GM12878 (cell line): ENCODE measurements around the gene MUC5B. TPM values are rescaled to one million over a fixed set of nuclear protein-coding genes. Genes with fewer than 3 reads are reported as not detected.
"Not testable (repeated sequence)": the region's sequence is repeated elsewhere in the genome, so short reads cannot be mapped to it uniquely, and the experiment has no call there.

ENCODE experiments used
- ATAC-seq: fragments of 200-7000 bp; cut with Tn5 transposase; 3 replicates; pipeline ENCODE4 v1.9.1; 2020; ENCODE audit warnings: mild to moderate bottlenecking, moderate library complexity
- BruUV-seq: library from RNA; stranded (reverse); fragments of 400-500 nt; replicated peaks from 2 replicates; lab custom pipeline; 2021; lab: Mats Ljungman, UMichigan
- CTCF ChIA-PET: fragments of 300-600 bp; sonication (Branson Sonifier 250); formaldehyde crosslinking; extraction: SDS; loops from one replicate; lab custom pipeline; 2021; ENCODE audit warnings: inconsistent platforms; lab: Yijun Ruan, JAX
- POLR2A ChIA-PET: fragments of 350-600 bp; formaldehyde crosslinking; extraction: SDS; loops from one replicate; lab custom pipeline; 2021; ENCODE audit warnings: inconsistent platforms; lab: Charles Lee
- RAD21 ChIA-PET: fragments of 300-600 bp; sonication (Branson Sonifier 250); formaldehyde crosslinking; loops from one replicate; lab custom pipeline; 2023; ENCODE audit warnings: antibody characterized with exemption; ENCODE audit not compliant: unreplicated experiment; lab: Charles Lee
- SMC1A ChIA-PET: fragments of 300-600 bp; sonication (Branson Sonifier 250); formaldehyde crosslinking; loops from one replicate; lab custom pipeline; 2023; ENCODE audit not compliant: unreplicated experiment, uncharacterized antibody; lab: Charles Lee
- DNase-seq: peaks from one replicate; pipeline ENCODE4 v3.0.0-alpha.2; 2011; ENCODE audit warnings: low read depth, low spot score
- FAIRE-seq: peaks from 3 replicates; lab custom pipeline; 2011; peaks lifted over from hg19 to GRCh38; lab: Jason Lieb, UNC
- H2AFZ ChIP-seq: 2 replicates; pipeline ENCODE4 v1.6.0; 2011; ENCODE audit warnings: low read depth, low read length, control low read depth; ENCODE audit not compliant: control insufficient read depth
- H3K27ac ChIP-seq: 2 replicates; pipeline ENCODE4 v1.5.1; 2011; ENCODE audit warnings: control low read depth; ENCODE audit not compliant: control insufficient read depth, insufficient read depth
- H3K27me3 ChIP-seq, 2 experiments: replicated peaks in 1 of 2; 2 replicates each; pipeline versions ENCODE4 v1.6.0 to v1.6.1; 2011; ENCODE audit warnings: low read length in 1 of 2; ENCODE audit not compliant: control insufficient read depth in 2 of 2, insufficient read depth in 2 of 2
- H3K36me3 ChIP-seq, 2 experiments: 2 replicates each; pipeline ENCODE4 v1.5.1; 2011; ENCODE audit warnings: low read length in 1 of 2; ENCODE audit not compliant: control insufficient read depth in 2 of 2, insufficient read depth in 2 of 2
- H3K4me1 ChIP-seq: 2 replicates; pipeline ENCODE4 v1.6.1; 2011; ENCODE audit warnings: mild to moderate bottlenecking, low read length, moderate library complexity, mixed read lengths; ENCODE audit not compliant: control insufficient read depth, insufficient read depth
- H3K4me2 ChIP-seq: 2 replicates; pipeline ENCODE4 v1.6.0; 2011; ENCODE audit warnings: control low read depth; ENCODE audit not compliant: control insufficient read depth, insufficient read depth
- H3K4me3 ChIP-seq: fragments of 200-600 bp; sonication (generic); 2 replicates; pipeline ENCODE4 v1.5.1; 2016
- H3K79me2 ChIP-seq: 2 replicates; pipeline ENCODE4 v1.6.0; 2011; ENCODE audit warnings: low read length; ENCODE audit not compliant: control insufficient read depth, insufficient read depth
- H3K9ac ChIP-seq: 2 replicates; pipeline ENCODE4 v1.8.0; 2011; ENCODE audit warnings: low read length, control low read depth, mixed read lengths; ENCODE audit not compliant: control insufficient read depth, insufficient read depth
- H3K9me3 ChIP-seq: replicated peaks from 3 replicates; pipeline ENCODE4 v1.5.1; 2011; ENCODE audit warnings: mild to moderate bottlenecking, low read length; ENCODE audit not compliant: control insufficient read depth, insufficient read depth
- H4K20me1 ChIP-seq: 2 replicates; pipeline ENCODE4 v1.6.0; 2011; ENCODE audit not compliant: control insufficient read depth, insufficient read depth
- WGBS: methylation state at CpG from one replicate; pipeline ENCODE4 v1.1.6; 2016; ENCODE audit warnings: low lambda C conversion rate; ENCODE audit not compliant: insufficient replicate concordance, insufficient coverage; ENCODE audit errors: missing lambda C conversion rate; 5-methylcytosine and 5-hydroxymethylcytosine counted together
- in situ Hi-C: fragments of 300-500 bp; cut with MboI; formaldehyde crosslinking; loops from 9 replicates; pipeline ENCODE4 v1.14.3; 2018; ENCODE audit warnings: mixed read lengths
- intact Hi-C: fragments of 100-400 bp; cut with micrococcal nuclease; formaldehyde crosslinking; loops from one replicate; pipeline ENCODE4 v1.14.2; 2022; ENCODE audit not compliant: unreplicated experiment
- polyA plus RNA-seq, 11 experiments: library from polyadenylated mRNA; depleted of rRNA in 4 of 11; unstranded in 6 of 11; stranded (reverse) in 5 of 11; fragments of >200 nt; fragmentation: Nextera tagmentation in 4 of 11; fragmentation: Illumina TruSeq in 1 of 11; extraction: Ambion mirVana in 4 of 11; extraction: Trizol in 1 of 11; gene quantifications; 1 replicate in 1 of 11; 2 replicates in 10 of 11; pipeline versions ENCODE4 v1.2.1 to v1.2.3, GENCODE V29; 2011 to 2016; ENCODE audit warnings: inconsistent platforms in 2 of 11, missing spikeins in 2 of 11, low read depth in 1 of 11
- total RNA-seq, 4 experiments: library from RNA; depleted of rRNA in 3 of 4; stranded (reverse); fragments of >200 nt in 3 of 4; fragmentation: Illumina TruSeq in 1 of 4; extraction: Trizol in 1 of 4; gene quantifications; 2 replicates each; pipeline versions ENCODE4 v1.2.1 to v1.2.3, GENCODE V29; 2013 to 2021

MUC5B gene
- total and polyA plus RNA-seq, 10 of the 15 experiments (the other 5 are each of a cell fraction or from before 2014, with no cell fraction given): 1.5 TPM; not detected in 9

DNA sequence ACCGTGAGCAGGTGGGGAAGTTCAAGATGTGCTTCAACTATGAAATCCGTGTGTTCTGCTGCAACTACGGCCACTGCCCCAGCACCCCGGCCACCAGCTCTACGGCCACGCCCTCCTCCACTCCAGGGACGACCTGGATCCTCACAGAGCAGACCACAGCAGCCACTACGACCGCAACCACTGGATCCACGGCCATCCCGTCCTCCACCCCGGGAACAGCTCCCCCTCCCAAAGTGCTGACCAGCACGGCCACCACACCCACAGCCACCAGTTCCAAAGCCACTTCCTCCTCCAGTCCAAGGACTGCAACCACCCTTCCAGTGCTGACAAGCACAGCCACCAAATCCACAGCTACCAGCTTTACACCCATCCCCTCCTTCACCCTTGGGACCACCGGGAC lies 22.9 kb downstream of the MUC5B start:
- H3K9me3 ChIP-seq, POLR2A ChIA-PET, RAD21 ChIA-PET, H4K20me1 ChIP-seq, BruUV-seq, H3K4me3 ChIP-seq, intact Hi-C loops, DNase-seq, H3K79me2 ChIP-seq, H3K4me2 ChIP-seq, H3K27ac ChIP-seq, ATAC-seq, H3K9ac ChIP-seq, FAIRE-seq, CTCF ChIA-PET, H3K27me3 ChIP-seq, H2AFZ ChIP-seq, SMC1A ChIA-PET, H3K36me3 ChIP-seq, in situ Hi-C loops, H3K4me1 ChIP-seq: not testable (repeated sequence)
- 78% methylated on average over 13 of the region's 14 CpGs for WGBS

- CTCF ChIA-PET, H4K20me1 ChIP-seq, H3K4me1 ChIP-seq, H3K27ac ChIP-seq, BruUV-seq, H3K4me2 ChIP-seq, SMC1A ChIA-PET, H2AFZ ChIP-seq, FAIRE-seq, H3K36me3 ChIP-seq, H3K9ac ChIP-seq, in situ Hi-C loops, H3K9me3 ChIP-seq, ATAC-seq, intact Hi-C loops, H3K4me3 ChIP-seq, DNase-seq, H3K79me2 ChIP-seq, RAD21 ChIA-PET, POLR2A ChIA-PET, H3K27me3 ChIP-seq: not testable (repeated sequence)
- 77% methylated on average over 14 of the region's 14 CpGs for WGBS
Observed at GRCh38 chr11:1246301-1246700, 23.4 kb downstream of the MUC5B start.

GRCh38 chr11:1247026-1247425 lies 24.2 kb downstream of the MUC5B start:
- 87% methylated on average over 12 of the region's 14 CpGs for WGBS
- RAD21 ChIA-PET: not testable (repeated sequence)

GRCh38 chr11:1248951-1249350 lies 26.1 kb downstream of the MUC5B start:
- H3K27ac ChIP-seq, H3K79me2 ChIP-seq, H3K4me2 ChIP-seq, POLR2A ChIA-PET, SMC1A ChIA-PET, H4K20me1 ChIP-seq, RAD21 ChIA-PET, H3K4me1 ChIP-seq, H3K4me3 ChIP-seq, intact Hi-C loops, FAIRE-seq, H3K9me3 ChIP-seq, CTCF ChIA-PET, H3K36me3 ChIP-seq, H2AFZ ChIP-seq, ATAC-seq, DNase-seq, BruUV-seq, H3K27me3 ChIP-seq, H3K9ac ChIP-seq, in situ Hi-C loops: not testable (repeated sequence)
- 0% methylated on average over 1 of the region's 18 CpGs for WGBS

More at GRCh38 chr11:1247026-1247425, 24.2 kb downstream of the MUC5B start:
- H3K36me3 ChIP-seq, BruUV-seq, H2AFZ ChIP-seq, SMC1A ChIA-PET, H3K4me2 ChIP-seq, in situ Hi-C loops, intact Hi-C loops, H4K20me1 ChIP-seq, H3K27ac ChIP-seq, H3K9ac ChIP-seq, DNase-seq, H3K79me2 ChIP-seq, H3K4me3 ChIP-seq, H3K9me3 ChIP-seq, H3K27me3 ChIP-seq, ATAC-seq, CTCF ChIA-PET, FAIRE-seq, POLR2A ChIA-PET, H3K4me1 ChIP-seq: not testable (repeated sequence)
